Measurements from ENCODE around the gene FBXO42.

FBXO42 gene

GRCh38 chr1:16383888-16384287, 31.6 kb upstream of the FBXO42 start:
- in situ Hi-C loops (cut with MboI; ENCODE audit: low pct_unique_long_range_greater_than_20kb, low sequenced_read_pairs, unreplicated experiment): no loop called here
- no peak for DNase-seq (ENCODE audit: low spot score)

GRCh38 chr1:16380868-16381267, 28.6 kb upstream of the FBXO42 start:
- in situ Hi-C loops (cut with MboI; ENCODE audit: low pct_unique_long_range_greater_than_20kb, low sequenced_read_pairs, unreplicated experiment): no loop called here
- DNase-seq (ENCODE audit: low spot score): no peak
- TF ChIP-seq CTCF (IDR thresholded peaks at IDR 0.05; ENCODE audit: extremely low read depth, insufficient read depth, missing control alignments): no peak

More at GRCh38 chr1:16383888-16384287, 31.6 kb upstream of the FBXO42 start:
- TF ChIP-seq CTCF (IDR thresholded peaks at IDR 0.05; ENCODE audit: extremely low read depth, insufficient read depth, missing control alignments): no peak

GRCh38 chr1:16378443-16378842, 26.2 kb upstream of the FBXO42 start:
- TF ChIP-seq CTCF (IDR thresholded peaks at IDR 0.05; ENCODE audit: extremely low read depth, insufficient read depth, missing control alignments): no peak
- in situ Hi-C loops (cut with MboI; ENCODE audit: low pct_unique_long_range_greater_than_20kb, low sequenced_read_pairs, unreplicated experiment): no loop called here
- DNase-seq (ENCODE audit: low spot score): no peak

GRCh38 chr1:16376971-16377370, 24.7 kb upstream of the FBXO42 start:
- TF ChIP-seq CTCF (IDR thresholded peaks at IDR 0.05; ENCODE audit: extremely low read depth, insufficient read depth, missing control alignments): no peak
- in situ Hi-C loops (cut with MboI; ENCODE audit: low pct_unique_long_range_greater_than_20kb, low sequenced_read_pairs, unreplicated experiment): no loop called here
- DNase-seq (ENCODE audit: low spot score): no peak

- in situ Hi-C loops (cut with MboI; ENCODE audit: low pct_unique_long_range_greater_than_20kb, low sequenced_read_pairs, unreplicated experiment): no loop called here
- TF ChIP-seq CTCF (IDR thresholded peaks at IDR 0.05; ENCODE audit: extremely low read depth, insufficient read depth, missing control alignments): no peak
- no peak for DNase-seq (ENCODE audit: low spot score)
These were observed 23.5 kb upstream of the FBXO42 start for GRCh38 chr1:16375521-16376340.

GRCh38 chr1:16374266-16374665, 22.0 kb upstream of the FBXO42 start:
- in situ Hi-C loops (cut with MboI; ENCODE audit: low pct_unique_long_range_greater_than_20kb, low sequenced_read_pairs, unreplicated experiment): no loop called here
- TF ChIP-seq CTCF (IDR thresholded peaks at IDR 0.05; ENCODE audit: extremely low read depth, insufficient read depth, missing control alignments): no peak
- DNase-seq (ENCODE audit: low spot score): no peak
